Stimulated activated CD8-positive, alpha-beta memory T cell treated with anti-CD3 and anti-CD28 coated beads, Interleukin-12 subunit alpha, Interleukin-12 subunit beta, amount 100 ng/mL, for 24 hours (primary cell): ENCODE measurements around the gene NBPF20.
A peak's percentile ranks its signal among the peaks of the same experiment; 100 is the strongest.
"Not testable (repeated sequence)": the region's sequence is repeated elsewhere in the genome, so short reads cannot be mapped to it uniquely, and the experiment has no call there.

Experiments
- DNase-seq: peaks from one replicate; pipeline ENCODE4 v3.0.0-alpha.2; 2020; ENCODE audit errors: extremely low read depth

NBPF20 gene

GRCh38 chr1:145425436-145426029 lies at the start of gene NBPF20:
TSS of gene NBPF20 (minus strand) at chr1:145425603. CDS start at chr1:145405272, 20,331 bp downstream.
- peak; percentile 42 for DNase-seq

DNA sequence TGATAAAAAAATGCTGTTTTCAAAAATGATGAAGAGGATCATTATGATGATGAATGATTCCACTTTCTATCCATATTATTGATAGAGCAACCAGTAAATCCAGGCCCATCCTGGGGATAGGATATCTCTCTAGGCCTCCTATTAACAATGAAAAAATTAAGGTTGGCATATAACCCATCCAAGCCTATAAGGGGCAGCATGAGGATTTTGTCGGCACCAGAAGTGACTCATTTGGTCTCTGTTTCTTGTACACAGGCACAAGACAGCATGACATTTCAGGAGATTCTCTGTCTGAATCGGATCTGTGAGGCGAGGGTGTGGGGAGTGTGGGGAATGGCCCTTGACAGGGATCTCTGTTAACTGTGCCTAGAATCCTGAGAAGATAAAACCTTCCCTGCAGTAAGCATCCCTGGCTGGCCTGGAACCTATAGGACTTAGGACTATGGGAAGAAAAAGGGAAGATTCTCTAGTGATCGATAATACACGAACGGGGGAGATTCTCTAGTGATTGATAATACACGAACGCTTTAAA lies 49.5 kb upstream of the NBPF20 start:
- DNase-seq: not testable (repeated sequence)

DNA sequence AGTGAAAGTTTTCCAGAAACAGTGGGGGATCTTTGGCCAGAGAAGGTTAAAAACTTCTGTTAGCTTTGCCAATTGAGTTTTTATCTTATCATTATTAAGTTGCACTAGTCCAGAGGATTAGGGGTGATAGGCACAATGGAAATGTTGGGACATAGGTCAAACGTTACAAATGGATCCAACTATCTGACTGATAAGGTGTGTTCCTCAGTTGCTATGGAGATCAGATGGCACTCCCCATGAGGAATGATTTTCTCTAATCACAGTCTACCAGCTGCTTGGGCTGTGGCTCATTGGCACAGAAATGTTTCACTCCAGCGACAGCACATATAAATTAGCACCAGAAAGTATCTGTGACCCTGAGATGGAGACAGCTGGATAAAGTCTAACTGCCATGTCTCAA lies 47.3 kb upstream of the NBPF20 start:
- not testable (repeated sequence) for DNase-seq

DNA sequence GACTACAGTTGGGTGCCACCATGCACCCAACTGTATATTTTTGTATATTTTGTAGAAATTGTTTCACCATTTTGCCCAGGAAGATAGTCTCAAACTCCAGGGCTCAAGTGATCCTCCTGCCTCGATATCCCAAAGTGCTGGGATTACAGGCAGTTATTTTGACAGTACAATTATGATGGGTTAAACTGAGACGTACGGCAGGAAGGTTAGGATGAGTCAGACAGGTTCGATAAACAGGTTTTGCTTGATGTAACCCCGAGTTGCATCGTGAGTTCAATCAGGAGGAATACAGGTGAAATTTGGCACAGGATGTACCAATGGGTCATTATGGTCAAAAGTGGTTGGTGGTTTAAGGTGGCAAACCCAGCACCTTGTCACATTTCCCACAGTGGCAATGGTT lies 46.0 kb upstream of the NBPF20 start:
- DNase-seq: not testable (repeated sequence)

DNA sequence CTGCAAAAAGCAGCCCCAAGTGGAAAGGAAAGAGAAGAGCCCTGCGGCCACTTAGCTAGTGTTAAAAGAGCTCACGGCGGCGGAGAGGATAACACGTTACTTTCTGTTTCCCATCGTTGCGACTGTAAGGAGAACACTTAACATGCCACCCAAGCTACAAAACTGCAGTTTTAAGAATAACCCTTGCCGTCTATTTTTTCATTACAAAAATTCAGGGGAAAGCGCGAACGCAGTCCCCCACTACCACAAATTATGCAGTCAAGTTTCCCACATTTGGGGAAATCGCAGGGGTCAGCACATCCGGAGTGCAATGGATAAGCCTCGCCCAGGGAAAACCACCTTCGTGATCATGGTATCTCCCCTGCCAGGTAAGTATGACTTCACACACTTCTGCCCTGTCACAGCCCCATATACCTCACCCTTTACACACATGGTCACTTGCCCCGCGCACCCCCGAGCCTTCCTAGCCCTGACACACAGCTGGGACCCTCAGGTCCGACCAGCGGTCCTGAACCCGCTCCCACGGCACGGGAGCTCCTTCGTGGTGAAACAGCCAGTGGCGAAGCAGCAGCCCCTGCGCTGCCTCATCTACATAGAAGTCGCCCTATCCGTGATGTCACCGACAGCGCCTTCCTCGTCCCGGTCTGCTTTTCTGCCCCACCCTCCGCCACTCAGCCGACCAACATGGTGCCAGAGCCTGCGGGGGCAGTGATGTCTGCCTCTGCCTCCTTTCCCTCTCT lies 40.2 kb upstream of the NBPF20 start:
- DNase-seq: peak; percentile 51

DNA sequence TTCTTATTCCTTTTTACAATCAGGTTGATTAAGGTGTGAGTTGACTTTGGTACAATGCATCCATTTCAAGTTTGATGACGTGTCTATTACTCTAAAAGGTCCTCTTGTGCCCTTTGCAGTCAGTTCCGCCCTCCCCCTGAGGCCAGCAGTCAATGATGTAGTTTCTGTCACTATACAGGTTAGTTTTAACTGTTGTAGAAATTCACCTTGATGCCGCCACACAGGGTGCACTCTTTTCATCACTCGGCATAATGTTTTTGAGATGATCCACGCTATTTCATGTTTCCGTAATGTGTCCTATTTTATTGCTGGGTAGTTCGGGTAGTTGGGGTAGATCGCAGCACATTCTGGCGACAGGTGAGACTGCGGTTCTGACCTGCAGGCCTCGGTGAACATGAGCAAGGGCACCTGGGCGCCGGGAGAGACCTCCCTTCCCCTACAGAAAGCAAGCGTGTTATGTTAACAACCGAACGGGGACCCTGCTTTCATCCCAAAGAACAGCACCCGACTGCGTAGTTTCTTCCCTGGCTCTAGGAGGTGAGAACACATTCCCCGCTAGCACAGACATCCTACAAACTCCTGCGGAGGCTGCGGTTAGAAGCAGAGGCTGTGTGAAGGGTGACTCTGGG lies 39.4 kb upstream of the NBPF20 start:
- DNase-seq: not testable (repeated sequence)

GRCh38 chr1:145464017-145464416 lies 38.6 kb upstream of the NBPF20 start:
- DNase-seq: not testable (repeated sequence)

DNA sequence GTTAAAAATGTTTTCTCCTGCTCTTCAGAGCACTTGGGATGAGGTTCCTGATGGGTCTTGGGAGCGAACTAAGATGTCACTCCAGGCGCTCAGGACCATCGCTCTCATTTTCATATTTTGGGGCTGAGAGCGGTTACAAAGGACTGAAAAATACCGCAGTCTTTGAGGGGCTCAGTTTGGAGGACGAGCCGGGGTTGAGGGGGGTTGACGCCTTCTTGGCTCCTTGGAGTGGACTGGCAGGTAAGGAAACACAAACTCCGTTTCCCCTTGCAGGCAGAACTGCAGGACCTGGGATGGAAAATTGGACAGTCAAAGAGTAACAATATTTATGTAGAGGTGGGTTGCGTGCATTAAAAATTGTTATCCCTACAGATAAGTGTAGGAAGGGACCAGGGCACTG lies 35.3 kb upstream of the NBPF20 start:
- DNase-seq: not testable (repeated sequence)

DNA sequence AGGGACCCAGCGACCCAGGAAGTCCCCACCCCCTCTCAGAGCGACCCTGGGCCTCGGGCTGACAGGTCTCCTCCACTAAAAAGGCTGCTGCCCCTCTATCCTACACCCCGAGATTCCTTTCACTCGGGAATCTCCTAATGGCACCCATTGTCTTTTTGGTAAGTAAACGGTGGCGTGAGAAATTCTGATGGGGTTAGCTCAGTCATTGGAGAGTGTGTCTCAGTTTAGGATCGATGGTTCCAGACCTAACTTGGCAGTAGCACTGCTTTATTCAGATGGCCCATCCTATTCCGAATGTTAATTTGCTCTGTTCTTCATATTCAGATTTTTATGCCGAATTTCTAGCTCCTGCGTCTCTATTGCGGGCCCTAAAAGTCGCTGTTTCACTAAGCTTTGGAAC lies 34.6 kb upstream of the NBPF20 start:
- DNase-seq: not testable (repeated sequence)

- not testable (repeated sequence) for DNase-seq
These were observed 34.2 kb upstream of the NBPF20 start for GRCh38 chr1:145459591-145459990.

GRCh38 chr1:145459063-145459462 lies 33.7 kb upstream of the NBPF20 start:
- DNase-seq: not testable (repeated sequence)

GRCh38 chr1:145454824-145455177 lies 29.4 kb upstream of the NBPF20 start:
- DNase-seq: not testable (repeated sequence)

DNA sequence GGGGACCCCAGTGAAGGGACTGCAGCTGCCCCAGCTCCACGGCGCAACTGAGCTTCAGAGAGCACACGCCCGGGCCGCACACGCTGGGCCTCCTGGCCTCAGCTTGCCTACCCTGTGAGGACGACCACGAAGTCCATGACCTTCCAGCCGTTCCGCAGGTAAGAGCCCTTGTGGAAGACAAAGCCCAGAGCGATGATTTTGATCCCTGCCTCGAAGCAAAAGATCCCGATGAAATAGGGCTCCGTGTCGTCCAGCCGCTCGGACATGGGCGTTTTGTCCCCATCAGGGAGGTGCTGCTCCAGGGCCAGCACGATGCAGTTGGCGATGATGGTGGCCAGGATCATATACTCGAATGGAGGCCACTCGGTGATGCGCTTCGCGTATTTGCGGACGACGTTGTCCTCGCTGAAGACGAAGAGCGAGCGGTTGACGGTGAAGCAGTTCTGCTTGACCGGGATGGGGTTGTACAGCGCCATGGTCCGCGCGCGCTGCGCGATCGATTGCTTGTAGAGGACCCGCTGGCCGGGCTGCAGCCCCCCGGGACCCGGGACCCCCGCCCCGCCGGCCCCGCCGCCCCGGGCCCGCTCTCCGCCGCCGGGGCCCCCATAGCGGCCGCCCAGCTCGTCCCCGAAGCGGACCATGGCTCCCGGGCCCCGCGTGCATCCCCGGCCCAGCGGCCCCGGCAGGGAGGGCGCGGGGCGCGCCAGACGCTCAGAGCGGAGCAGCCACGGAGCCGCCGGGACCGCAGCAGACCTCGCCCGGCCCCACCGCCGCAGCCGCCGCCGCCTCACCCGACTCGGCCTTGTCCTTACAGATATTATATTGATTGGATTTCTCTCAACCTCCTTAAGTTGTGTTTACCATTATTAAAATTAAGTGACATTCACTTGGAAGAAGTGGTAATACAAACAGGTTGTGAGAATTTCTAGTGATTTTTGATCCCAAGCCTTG lies 28.7 kb upstream of the NBPF20 start:
- DNase-seq: not testable (repeated sequence)

DNA sequence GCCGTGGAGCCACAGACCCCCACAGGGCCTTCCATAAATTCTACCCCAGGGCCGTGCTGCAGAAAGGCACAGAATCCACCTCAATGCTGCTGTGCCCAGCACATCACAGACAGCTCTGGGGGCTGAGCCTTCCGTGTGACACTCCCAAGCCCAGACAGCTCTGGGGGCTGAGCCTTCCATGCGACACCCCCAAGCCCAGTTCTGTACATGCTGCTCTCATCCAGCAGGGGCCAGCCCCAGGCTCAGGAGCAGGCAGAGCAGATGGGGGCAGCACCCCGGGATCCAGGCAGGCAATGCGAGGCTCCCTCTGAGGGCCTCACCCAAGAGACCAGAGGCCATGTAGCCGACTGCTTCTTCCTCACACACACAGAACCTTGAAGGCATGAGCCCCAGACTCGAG lies 27.1 kb upstream of the NBPF20 start:
- not testable (repeated sequence) for DNase-seq

DNA sequence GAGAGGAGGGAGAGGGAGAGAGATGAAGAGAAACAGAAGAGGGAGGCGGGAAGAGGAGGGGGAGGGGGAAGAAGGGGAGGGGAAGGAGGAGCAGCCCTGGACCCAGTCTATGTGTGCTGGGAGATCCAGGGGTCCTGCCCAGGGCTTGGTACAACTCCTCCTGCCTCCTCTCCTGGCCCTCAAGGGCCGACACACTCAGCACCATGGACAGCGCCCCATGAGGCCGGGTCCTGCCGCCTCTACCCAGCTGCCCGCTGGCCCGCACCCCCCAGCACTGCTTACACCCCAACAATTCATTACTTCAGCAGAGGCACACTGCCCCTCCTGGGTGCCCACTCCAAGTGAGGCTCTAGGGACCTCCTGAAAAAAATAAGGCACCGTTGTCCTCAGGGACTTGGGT lies 26.5 kb upstream of the NBPF20 start:
- not testable (repeated sequence) for DNase-seq

DNA sequence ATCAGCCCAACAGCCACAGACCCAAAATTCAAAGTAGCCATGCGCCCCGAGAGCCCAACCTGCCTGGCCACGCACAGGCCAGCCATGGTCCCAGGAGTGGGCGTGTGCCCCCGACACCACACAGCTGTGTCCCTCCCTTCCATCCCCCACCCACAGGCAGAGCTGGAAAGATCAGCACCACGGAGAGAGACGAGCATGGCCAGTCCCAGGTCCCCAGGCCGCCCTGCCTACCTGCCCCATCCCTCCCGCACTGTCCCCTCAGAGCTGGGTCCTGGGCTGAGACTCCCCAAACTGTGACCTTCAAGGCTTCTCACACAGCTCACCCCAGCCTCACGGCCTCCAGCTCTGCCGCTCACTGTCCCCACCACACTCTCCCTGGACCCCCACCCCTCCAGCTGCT lies 19.8 kb upstream of the NBPF20 start:
- not testable (repeated sequence) for DNase-seq

GRCh38 chr1:145442340-145442739 lies 16.9 kb upstream of the NBPF20 start:
- not testable (repeated sequence) for DNase-seq

DNA sequence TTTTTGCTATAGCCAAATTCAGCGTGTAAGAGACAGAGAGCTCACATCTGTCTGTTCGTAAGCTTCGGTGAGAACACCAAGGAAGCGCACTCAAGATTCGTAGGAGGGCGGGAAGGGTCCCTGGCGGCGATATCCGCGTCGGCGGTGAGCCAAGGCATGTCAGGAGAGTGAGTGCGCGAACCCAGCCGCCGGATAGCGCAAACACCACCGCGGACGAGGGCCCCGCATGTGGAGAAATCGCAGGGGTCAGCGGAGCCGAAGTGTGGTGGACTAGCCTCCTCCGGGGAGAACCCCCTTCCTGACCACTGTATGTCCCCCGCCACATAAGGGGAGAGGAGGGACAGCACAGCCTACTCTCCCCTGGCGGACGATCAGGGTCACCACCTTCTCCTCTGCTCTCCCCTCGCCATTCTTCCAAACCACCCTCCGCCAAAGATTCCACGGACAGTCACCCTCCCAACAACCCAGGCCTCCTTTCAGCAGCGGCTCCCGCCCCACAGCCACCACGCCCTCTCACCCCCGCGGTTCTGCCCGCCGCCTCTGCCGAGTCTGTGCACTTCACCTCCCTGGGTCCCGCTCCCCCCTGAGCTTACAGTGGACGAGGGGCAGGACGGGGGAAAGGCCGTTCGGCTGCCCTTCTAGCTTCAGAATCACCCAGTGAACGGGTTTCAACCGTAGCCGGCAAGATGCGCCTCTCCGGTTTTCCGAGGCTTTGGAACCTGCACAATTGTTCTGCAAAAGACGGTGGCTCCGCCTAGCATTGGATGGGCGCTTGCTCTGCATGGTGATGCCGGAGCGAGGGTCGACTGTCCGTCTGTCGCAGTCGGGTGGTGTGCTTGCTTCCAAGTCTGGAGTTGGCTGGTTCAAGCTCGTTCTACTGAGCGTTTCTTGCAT lies 6.2 kb upstream of the NBPF20 start:
- not testable (repeated sequence) for DNase-seq

- not testable (repeated sequence) for DNase-seq
These were observed 5.4 kb upstream of the NBPF20 start for GRCh38 chr1:145430830-145431229.

- DNase-seq: not testable (repeated sequence)
These were observed 3.9 kb upstream of the NBPF20 start for GRCh38 chr1:145429329-145429728.
